ENCODE measurements around the gene ZBTB3. TPM values are rescaled to one million over a fixed set of nuclear protein-coding genes. Genes with fewer than 3 reads are reported as not detected.
A peak's percentile ranks its signal among the peaks of the same experiment; 100 is the strongest.

ZBTB3 gene
- total and polyA plus RNA-seq, 9 of the 15 experiments (the other 6 are each of a cell fraction or from before 2014, with no cell fraction given): 1.9 to 10.0 (median 4.9) TPM

DNA sequence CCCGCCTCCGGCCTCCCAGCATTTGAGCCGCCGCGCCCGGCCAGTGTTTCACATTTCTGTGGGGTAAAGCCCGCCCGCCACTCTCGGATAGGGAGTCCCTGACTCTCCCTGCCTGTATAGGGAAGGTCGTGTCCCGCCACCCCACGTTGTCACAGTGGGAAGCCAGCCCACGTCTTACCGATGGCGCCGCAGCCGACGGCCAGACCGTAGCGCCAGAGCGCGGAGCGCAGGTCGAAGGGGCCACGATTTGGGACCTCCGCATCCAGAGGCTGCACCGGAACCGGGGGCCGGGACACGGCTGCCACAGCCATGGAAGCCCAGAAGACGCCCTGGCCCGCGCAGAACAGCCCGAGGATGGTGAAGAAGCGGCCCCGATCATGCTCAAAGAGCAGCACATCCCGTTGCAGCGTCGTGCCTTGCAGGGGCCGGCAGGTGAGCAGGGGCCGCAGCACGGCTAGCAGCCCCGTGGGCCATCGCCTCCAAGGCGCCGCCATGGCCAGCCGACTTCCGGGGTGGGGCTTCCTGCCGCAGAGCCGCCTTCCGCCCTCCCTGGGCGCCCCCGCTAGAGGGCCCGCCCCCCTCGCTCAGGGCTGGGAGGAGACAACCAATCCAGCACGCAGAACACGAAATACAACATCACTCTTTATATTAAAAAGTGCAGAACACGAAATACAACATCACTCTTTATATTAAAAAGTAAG is 37.7 kb upstream of the ZBTB3 start, which contains the start of gene TMEM223 (continued):
- TF ChIP-seq STAG1 (CRISPR knock-in tag; IDR thresholded peaks at IDR 0.05; ENCODE audit: borderline replicate concordance): no peak
- TF ChIP-seq ETV6 (IDR thresholded peaks at IDR 0.05; ENCODE audit: borderline replicate concordance in 1 of 2, low read depth in 2 of 2, low read length in 1 of 2): no peak
- no peak for TF ChIP-seq ETV6 (CRISPR knock-in tag; IDR thresholded peaks at IDR 0.05; ENCODE audit: borderline replicate concordance)
- no peak for TF ChIP-seq BACH1 (tag; IDR thresholded peaks at IDR 0.05)
- TF ChIP-seq, protein P1, sequence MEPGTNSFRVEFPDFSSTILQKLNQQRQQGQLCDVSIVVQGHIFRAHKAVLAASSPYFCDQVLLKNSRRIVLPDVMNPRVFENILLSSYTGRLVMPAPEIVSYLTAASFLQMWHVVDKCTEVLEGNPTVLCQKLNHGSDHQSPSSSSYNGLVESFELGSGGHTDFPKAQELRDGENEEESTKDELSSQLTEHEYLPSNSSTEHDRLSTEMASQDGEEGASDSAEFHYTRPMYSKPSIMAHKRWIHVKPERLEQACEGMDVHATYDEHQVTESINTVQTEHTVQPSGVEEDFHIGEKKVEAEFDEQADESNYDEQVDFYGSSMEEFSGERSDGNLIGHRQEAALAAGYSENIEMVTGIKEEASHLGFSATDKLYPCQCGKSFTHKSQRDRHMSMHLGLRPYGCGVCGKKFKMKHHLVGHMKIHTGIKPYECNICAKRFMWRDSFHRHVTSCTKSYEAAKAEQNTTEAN (CRISPR knock-in tag; IDR thresholded peaks at IDR 0.05): no peak
- TF ChIP-seq ZNF140 (CRISPR knock-in tag; IDR thresholded peaks at IDR 0.05): no peak
- no peak for TF ChIP-seq SMARCB1 (IDR thresholded peaks at IDR 0.05; ENCODE audit: insufficient read length, low read depth)
- no peak for TF ChIP-seq SMAD1 (IDR thresholded peaks at IDR 0.05; ENCODE audit: low read depth, low read length, partially characterized antibody)
- no peak for TF ChIP-seq GTF2F1 (IDR thresholded peaks at IDR 0.05; ENCODE audit: low read depth, low read length)
- peak; percentile 73; the same call in 1 of the 2 replicates for TF ChIP-seq POLR2H (tag; IDR thresholded peaks at IDR 0.05; ENCODE audit: low read depth)
- TF ChIP-seq ZNF76 (CRISPR knock-in tag; IDR thresholded peaks at IDR 0.05; ENCODE audit: borderline replicate concordance): no peak
- TF ChIP-seq PCBP1 (IDR thresholded peaks at IDR 0.05; ENCODE audit: low read depth, low read length, poor library complexity, severe bottlenecking): no peak
- TF ChIP-seq CBFA2T2 (conservative IDR thresholded peaks at IDR 0.05): no peak
- TF ChIP-seq SMARCC2 (IDR thresholded peaks at IDR 0.05; ENCODE audit: low read depth): no peak
- no peak for TF ChIP-seq MTA2 (IDR thresholded peaks at IDR 0.05; ENCODE audit: low read depth)
- TF ChIP-seq SRF (CRISPR knock-in tag; IDR thresholded peaks at IDR 0.05): peak in 1 of 2 experiments; percentile 61; a peak in 1 of 4 replicates
- TF ChIP-seq MTF1 (CRISPR knock-in tag; IDR thresholded peaks at IDR 0.05; ENCODE audit: borderline replicate concordance): no peak
- TF ChIP-seq, protein P2, sequence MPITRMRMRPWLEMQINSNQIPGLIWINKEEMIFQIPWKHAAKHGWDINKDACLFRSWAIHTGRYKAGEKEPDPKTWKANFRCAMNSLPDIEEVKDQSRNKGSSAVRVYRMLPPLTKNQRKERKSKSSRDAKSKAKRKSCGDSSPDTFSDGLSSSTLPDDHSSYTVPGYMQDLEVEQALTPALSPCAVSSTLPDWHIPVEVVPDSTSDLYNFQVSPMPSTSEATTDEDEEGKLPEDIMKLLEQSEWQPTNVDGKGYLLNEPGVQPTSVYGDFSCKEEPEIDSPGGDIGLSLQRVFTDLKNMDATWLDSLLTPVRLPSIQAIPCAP (CRISPR knock-in tag; IDR thresholded peaks at IDR 0.05; ENCODE audit: borderline replicate concordance): peak; percentile 78; the same call in 1 of the 2 replicates
- TF ChIP-seq JUND (IDR thresholded peaks at IDR 0.05; ENCODE audit: borderline replicate concordance, low read depth, low read length): no peak
- no peak for TF ChIP-seq JUND (tag; IDR thresholded peaks at IDR 0.05; ENCODE audit: borderline replicate concordance, low read depth, low read length)
- peak; percentile 52; the same call in 1 of the 2 replicates for TF ChIP-seq ILF3 (IDR thresholded peaks at IDR 0.05; ENCODE audit: borderline replicate concordance)
- TF ChIP-seq SP1 (CRISPR knock-in tag; IDR thresholded peaks at IDR 0.05): peak; percentile 77
- TF ChIP-seq PML (IDR thresholded peaks at IDR 0.05; ENCODE audit: low read length): peak; percentile 69; the same call in 1 of the 2 replicates
- TF ChIP-seq HDAC3 (IDR thresholded peaks at IDR 0.05; ENCODE audit: borderline replicate concordance, partially characterized antibody): no peak
- TF ChIP-seq, protein P3, sequence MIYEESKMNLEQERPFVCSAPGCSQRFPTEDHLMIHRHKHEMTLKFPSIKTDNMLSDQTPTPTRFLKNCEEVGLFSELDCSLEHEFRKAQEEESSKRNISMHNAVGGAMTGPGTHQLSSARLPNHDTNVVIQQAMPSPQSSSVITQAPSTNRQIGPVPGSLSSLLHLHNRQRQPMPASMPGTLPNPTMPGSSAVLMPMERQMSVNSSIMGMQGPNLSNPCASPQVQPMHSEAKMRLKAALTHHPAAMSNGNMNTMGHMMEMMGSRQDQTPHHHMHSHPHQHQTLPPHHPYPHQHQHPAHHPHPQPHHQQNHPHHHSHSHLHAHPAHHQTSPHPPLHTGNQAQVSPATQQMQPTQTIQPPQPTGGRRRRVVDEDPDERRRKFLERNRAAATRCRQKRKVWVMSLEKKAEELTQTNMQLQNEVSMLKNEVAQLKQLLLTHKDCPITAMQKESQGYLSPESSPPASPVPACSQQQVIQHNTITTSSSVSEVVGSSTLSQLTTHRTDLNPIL (CRISPR knock-in tag; IDR thresholded peaks at IDR 0.05): no peak

Measured in K562 (cell line).